Stimulated activated naive B cell treated with anti-CD40 and anti-IgM and Interleukin-4, amounts not matched to agents 10 μg/mL and 1 μg/mL and 100 μg/mL, for 72 hours (primary cell): ENCODE data around the gene DEUP1.
"Not testable (repeated sequence)": the region's sequence is repeated elsewhere in the genome, so short reads cannot be mapped to it uniquely, and the experiment has no call there.

ENCODE experiments used
- ATAC-seq, 2 donors: fragments of 150-1000 bp; cut with Tn5 transposase; replicated peaks; 2 replicates each; pipeline ENCODE4 v1.10.0; 2021; ENCODE audit warnings: moderate library complexity in 1 of 2
- DNase-seq: peaks from one replicate; pipeline ENCODE4 v3.0.0; 2021
- H3K27ac Mint-ChIP-seq: one replicate; pipeline ENCODE4 v1.8.0; 2022; ENCODE audit warnings: mild to moderate bottlenecking, mixed read lengths
- H3K27me3 Mint-ChIP-seq, 2 donors: one replicate each; pipeline ENCODE4 v1.8.0; 2022; ENCODE audit warnings: mixed read lengths in 2 of 2
- H3K36me3 Mint-ChIP-seq, 2 donors: one replicate each; pipeline ENCODE4 v1.8.0; 2022; ENCODE audit warnings: mixed read lengths in 2 of 2, mild to moderate bottlenecking in 1 of 2
- H3K4me1 Mint-ChIP-seq, 2 donors: one replicate each; pipeline ENCODE4 v1.8.0; 2022; ENCODE audit warnings: mixed read lengths in 2 of 2, mild to moderate bottlenecking in 1 of 2
- H3K4me3 Mint-ChIP-seq, 2 donors: one replicate each; pipeline ENCODE4 v1.8.0; 2022; ENCODE audit warnings: mild to moderate bottlenecking in 2 of 2, mixed read lengths in 2 of 2, moderate library complexity in 1 of 2
- H3K9me3 Mint-ChIP-seq, 2 donors: one replicate each; pipeline ENCODE4 v1.8.0; 2022; ENCODE audit warnings: mixed read lengths in 2 of 2, mild to moderate bottlenecking in 1 of 2

DEUP1 gene, protein sequence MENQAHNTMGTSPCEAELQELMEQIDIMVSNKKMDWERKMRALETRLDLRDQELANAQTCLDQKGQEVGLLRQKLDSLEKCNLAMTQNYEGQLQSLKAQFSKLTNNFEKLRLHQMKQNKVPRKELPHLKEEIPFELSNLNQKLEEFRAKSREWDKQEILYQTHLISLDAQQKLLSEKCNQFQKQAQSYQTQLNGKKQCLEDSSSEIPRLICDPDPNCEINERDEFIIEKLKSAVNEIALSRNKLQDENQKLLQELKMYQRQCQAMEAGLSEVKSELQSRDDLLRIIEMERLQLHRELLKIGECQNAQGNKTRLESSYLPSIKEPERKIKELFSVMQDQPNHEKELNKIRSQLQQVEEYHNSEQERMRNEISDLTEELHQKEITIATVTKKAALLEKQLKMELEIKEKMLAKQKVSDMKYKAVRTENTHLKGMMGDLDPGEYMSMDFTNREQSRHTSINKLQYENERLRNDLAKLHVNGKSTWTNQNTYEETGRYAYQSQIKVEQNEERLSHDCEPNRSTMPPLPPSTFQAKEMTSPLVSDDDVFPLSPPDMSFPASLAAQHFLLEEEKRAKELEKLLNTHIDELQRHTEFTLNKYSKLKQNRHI

DNA sequence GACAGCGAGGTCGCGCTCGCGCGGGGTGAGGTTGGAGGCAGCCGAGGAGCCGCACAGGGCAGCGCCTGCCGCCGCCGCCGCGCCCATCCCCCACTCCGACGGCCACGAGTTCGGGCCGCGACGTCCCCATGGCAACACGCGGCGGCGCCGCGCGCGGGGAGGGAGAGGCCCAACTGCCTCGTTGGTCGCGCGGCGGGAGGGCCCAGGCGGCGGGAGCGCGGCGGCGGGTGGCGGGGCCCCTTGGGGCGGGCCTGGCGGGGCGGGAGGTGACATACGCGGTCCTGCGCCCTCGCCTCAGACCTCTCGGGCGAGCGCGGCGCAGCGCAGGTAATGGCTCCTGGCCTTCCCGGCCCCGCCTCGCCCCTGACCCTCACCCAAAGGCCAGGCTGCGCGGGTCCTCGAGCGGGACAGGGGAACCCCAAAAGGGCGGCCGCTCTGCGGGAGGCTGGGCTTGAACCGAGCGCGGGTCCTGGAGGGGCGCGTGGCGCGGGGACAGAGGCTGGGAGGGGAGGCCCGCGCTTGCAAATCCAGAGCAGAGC, at the start of gene DEUP1:
Gene DEUP1, plus strand, starts transcription at position 297 of the 539 bp plus-strand sequence. CDS start 1,518 bp downstream, outside the sequence.
- peaks cover 34 to 46% of the 10 kb centered on the region in 2 donors for H3K27me3 Mint-ChIP-seq
- ATAC-seq (peak; percentile 16 to 31), DNase-seq (no peak)
- H3K27ac Mint-ChIP-seq: no peak within 1 kb of the TSS
- H3K4me1 Mint-ChIP-seq: peaks cover 0 to 5% of the 10 kb centered on the region in 2 donors
- H3K4me3 Mint-ChIP-seq: peak within 1 kb of the TSS in 1 of 2 donors; percentile 36
- no peaks in the 10 kb centered on the region for H3K36me3 Mint-ChIP-seq
- H3K9me3 Mint-ChIP-seq: no peaks in the 10 kb centered on the region

GRCh38 chr11:93285430-93285829, 45.1 kb upstream of the DEUP1 start:
- no peaks in the 10 kb centered on the region for H3K27me3 Mint-ChIP-seq
- no peaks in the 10 kb centered on the region for H3K36me3 Mint-ChIP-seq
- no peak overlapping the region for H3K4me3 Mint-ChIP-seq
- H3K9me3 Mint-ChIP-seq: peaks cover 0 to 3% of the 10 kb centered on the region in 2 donors
- H3K4me1 Mint-ChIP-seq: no peaks in the 10 kb centered on the region
- no peak for ATAC-seq
- DNase-seq: no peak
- H3K27ac Mint-ChIP-seq: no peak overlapping the region

- H3K36me3 Mint-ChIP-seq: no peaks in the 10 kb centered on the region
- DNase-seq (no peak), ATAC-seq (no peak)
- no peak overlapping the region for H3K4me3 Mint-ChIP-seq
- H3K27ac Mint-ChIP-seq: no peak overlapping the region
- H3K27me3 Mint-ChIP-seq: peaks cover 0 to 5% of the 10 kb centered on the region in 2 donors
- H3K9me3 Mint-ChIP-seq: peaks cover 0 to 3% of the 10 kb centered on the region in 2 donors
- no peaks in the 10 kb centered on the region for H3K4me1 Mint-ChIP-seq
These were observed 43.1 kb upstream of the DEUP1 start for GRCh38 chr11:93287434-93287833.

- Mint-ChIP-seq H3K9me3 (peaks cover 0 to 3% of the 10 kb centered on the region in 2 donors), H3K4me3 (no peak overlapping the region), H3K27me3 (peaks cover 0 to 5% of the 10 kb centered on the region in 2 donors), H3K27ac (no peak overlapping the region), H3K36me3 (no peaks in the 10 kb centered on the region), H3K4me1 (no peaks in the 10 kb centered on the region)
- ATAC-seq: no peak
- DNase-seq: no peak
These were observed 42.5 kb upstream of the DEUP1 start for GRCh38 chr11:93288079-93288478.

- ATAC-seq (no peak), DNase-seq (no peak)
- Mint-ChIP-seq H3K27me3 (peaks cover 0 to 5% of the 10 kb centered on the region in 2 donors), H3K9me3 (peaks cover 0 to 3% of the 10 kb centered on the region in 2 donors), H3K27ac (no peak overlapping the region), H3K4me1 (no peaks in the 10 kb centered on the region), H3K36me3 (no peaks in the 10 kb centered on the region), H3K4me3 (no peak overlapping the region)
These were observed 41.8 kb upstream of the DEUP1 start for GRCh38 chr11:93288767-93289166.

GRCh38 chr11:93289782-93290463, 40.6 kb upstream of the DEUP1 start:
- H3K36me3 Mint-ChIP-seq: no peaks in the 10 kb centered on the region
- H3K4me1 Mint-ChIP-seq: no peaks in the 10 kb centered on the region
- H3K4me3 Mint-ChIP-seq: no peak overlapping the region
- H3K9me3 Mint-ChIP-seq: peaks cover 0 to 3% of the 10 kb centered on the region in 2 donors
- H3K27ac Mint-ChIP-seq: no peak overlapping the region
- H3K27me3 Mint-ChIP-seq: peaks cover 0 to 8% of the 10 kb centered on the region in 2 donors
- no peak for DNase-seq
- no peak for ATAC-seq

DNA sequence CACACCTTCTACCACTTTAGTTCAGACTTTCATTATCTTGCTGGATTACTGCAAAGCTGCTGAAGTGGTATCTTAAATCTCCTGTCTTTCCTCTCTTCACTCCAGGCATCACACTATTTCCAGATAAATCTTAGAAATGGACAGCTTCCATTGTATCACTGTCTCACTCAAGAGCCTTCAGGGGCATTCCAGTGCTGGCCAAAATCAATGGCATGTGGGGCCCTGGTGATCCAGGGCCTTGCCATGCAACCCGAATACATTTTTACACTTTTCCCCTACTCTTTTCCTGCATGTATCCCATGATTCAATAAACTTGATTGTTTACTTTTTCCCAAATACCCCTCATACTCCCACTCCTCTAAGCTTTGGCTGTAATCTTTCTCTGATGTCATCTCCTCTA, 39.4 kb upstream of the DEUP1 start:
- ATAC-seq (no peak), DNase-seq (no peak)
- Mint-ChIP-seq H3K36me3 (no peaks in the 10 kb centered on the region), H3K4me3 (no peak overlapping the region), H3K9me3 (peaks cover 0 to 3% of the 10 kb centered on the region in 2 donors), H3K27ac (no peak overlapping the region), H3K27me3 (peaks cover 0 to 8% of the 10 kb centered on the region in 2 donors), H3K4me1 (no peaks in the 10 kb centered on the region)

GRCh38 chr11:93291898-93292297, 38.6 kb upstream of the DEUP1 start:
- Mint-ChIP-seq H3K4me1 (no peaks in the 10 kb centered on the region), H3K9me3 (peaks cover 0 to 1% of the 10 kb centered on the region in 2 donors), H3K27me3 (peaks cover 2 to 8% of the 10 kb centered on the region in 2 donors), H3K4me3 (no peak overlapping the region), H3K27ac (no peak overlapping the region), H3K36me3 (no peaks in the 10 kb centered on the region)
- ATAC-seq (no peak), DNase-seq (no peak)

- DNase-seq: no peak
- peaks cover 14% of the 10 kb centered on the region in 2 donors for H3K27me3 Mint-ChIP-seq
- H3K27ac Mint-ChIP-seq: no peak overlapping the region
- ATAC-seq: no peak
- H3K36me3 Mint-ChIP-seq: no peaks in the 10 kb centered on the region
- H3K4me1 Mint-ChIP-seq: no peaks in the 10 kb centered on the region
- H3K4me3 Mint-ChIP-seq: no peak overlapping the region
- H3K9me3 Mint-ChIP-seq: peaks cover 0 to 2% of the 10 kb centered on the region in 2 donors
These were observed 34.5 kb upstream of the DEUP1 start for GRCh38 chr11:93295921-93296575.

GRCh38 chr11:93303689-93304088, 26.9 kb upstream of the DEUP1 start:
- Mint-ChIP-seq H3K27me3 (peaks cover 7 to 9% of the 10 kb centered on the region in 2 donors), H3K36me3 (no peaks in the 10 kb centered on the region), H3K9me3 (peaks cover 5 to 6% of the 10 kb centered on the region in 2 donors), H3K4me1 (no peaks in the 10 kb centered on the region), H3K4me3 (no peak overlapping the region), H3K27ac (no peak overlapping the region)
- ATAC-seq: no peak
- DNase-seq: no peak

DNA sequence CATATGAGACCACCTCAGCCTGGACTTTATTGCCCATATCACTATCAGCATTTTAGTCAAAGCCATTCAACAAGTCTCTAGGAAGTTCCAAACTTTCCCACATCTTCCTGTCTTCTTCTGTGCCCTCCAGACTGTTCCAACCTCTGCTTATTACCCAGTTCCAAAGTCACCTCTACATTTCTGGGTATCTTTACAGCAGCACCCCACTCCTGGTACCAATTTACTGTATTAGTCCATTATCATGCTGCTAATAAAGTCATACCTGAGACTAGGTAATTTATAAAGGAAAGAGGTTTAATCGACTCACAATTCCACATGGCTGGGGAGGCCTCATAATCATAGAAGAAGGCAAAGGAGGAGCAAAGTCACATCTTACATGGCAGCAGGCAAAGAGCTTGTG, 16.1 kb upstream of the DEUP1 start:
- H3K9me3 Mint-ChIP-seq: peaks cover 22 to 27% of the 10 kb centered on the region in 2 donors
- not testable (repeated sequence) for H3K27me3 Mint-ChIP-seq, H3K4me1 Mint-ChIP-seq, H3K27ac Mint-ChIP-seq, DNase-seq, H3K4me3 Mint-ChIP-seq, ATAC-seq, H3K36me3 Mint-ChIP-seq

DNA sequence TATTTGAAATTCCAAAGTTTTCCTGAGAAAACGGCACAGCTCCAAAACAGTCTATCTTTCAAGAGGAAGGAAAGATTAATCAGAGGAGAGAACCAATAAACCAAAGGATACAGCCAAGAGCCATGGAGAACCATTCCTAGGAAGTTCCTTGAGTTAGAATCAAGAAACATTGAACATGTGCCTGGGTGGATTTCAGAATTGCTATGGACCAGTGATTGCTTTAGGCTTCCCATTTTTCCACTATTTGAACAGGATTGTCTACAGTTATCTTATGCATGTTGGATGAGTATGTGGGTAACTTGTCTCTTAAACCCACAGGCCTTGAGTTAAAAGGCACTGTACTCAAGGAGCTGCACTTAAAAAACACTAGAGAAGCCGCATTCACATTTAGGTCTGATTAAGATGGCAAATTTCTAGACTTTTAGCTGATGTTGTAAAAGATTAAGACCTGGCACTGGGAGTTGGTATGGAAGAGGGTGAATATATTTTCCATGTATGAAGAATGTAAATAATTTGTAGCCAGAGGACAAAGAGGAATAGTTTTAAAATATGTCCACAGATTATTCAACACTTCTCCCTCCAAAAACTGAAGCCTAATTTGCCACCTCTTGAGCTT, 11.2 kb upstream of the DEUP1 start:
- no peak for ATAC-seq
- H3K4me1 Mint-ChIP-seq: no peaks in the 10 kb centered on the region

DNA sequence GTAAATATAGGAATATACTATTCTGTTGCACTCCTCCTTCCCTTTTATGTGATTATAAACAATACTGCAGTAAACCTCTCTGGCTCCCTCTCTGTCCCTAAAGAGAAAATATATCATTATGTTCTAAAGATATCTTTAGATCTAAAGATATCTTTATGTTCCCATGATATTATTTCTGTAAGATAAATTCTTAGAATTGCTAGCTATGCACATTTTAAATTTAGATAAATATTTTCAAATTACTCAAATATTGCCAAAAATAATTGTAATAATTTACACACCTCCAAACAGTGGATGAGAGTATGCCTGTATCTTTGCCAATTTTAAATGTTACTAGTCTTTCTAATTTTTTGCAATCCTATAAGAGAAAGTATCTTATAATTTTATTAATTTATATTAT, 10.3 kb upstream of the DEUP1 start:
- DNase-seq (no peak), ATAC-seq (no peak)
- Mint-ChIP-seq H3K36me3 (no peaks in the 10 kb centered on the region), H3K4me1 (no peaks in the 10 kb centered on the region), H3K27me3 (no peaks in the 10 kb centered on the region), H3K9me3 (peaks cover 9% of the 10 kb centered on the region in 2 donors), H3K27ac (no peak overlapping the region), H3K4me3 (no peak overlapping the region)

More for the DNA sequence above, 11.2 kb upstream of the DEUP1 start:
- no peak overlapping the region for H3K27ac Mint-ChIP-seq
- H3K4me3 Mint-ChIP-seq: no peak overlapping the region
- no peaks in the 10 kb centered on the region for H3K27me3 Mint-ChIP-seq
- no peak for DNase-seq
- H3K9me3 Mint-ChIP-seq: peaks cover 15 to 16% of the 10 kb centered on the region in 2 donors
- H3K36me3 Mint-ChIP-seq: peaks cover 0 to 3% of the 10 kb centered on the region in 2 donors
